ENCODE data around the gene MC4R.

DNA sequence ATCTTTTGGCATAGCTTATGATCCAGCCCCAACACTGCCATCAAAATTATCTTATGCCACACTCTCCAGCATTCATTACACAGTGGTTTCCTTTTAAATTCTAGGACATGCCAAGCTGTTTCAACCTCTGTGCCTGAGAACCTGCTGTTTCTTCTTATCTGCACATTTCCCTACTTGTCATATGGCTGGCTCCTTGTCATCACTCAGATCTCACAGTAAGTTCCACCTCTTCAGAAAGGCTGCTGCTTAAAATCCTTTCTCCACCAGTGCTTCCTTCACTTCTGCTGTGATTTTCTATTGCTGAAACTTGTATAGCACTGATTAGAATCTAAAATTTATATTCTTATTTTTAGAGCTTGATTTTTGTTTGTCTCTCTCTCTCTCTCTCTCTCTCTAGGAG is 43.4 kb downstream of the MC4R start:
- TF ChIP-seq CTCF (IDR thresholded peaks at IDR 0.05; ENCODE audit: low read depth, low read length) (no peak), EZH2phosphoT487 (IDR thresholded peaks at IDR 0.05; ENCODE audit: low read depth) (no peak)
